A673 (cell line): ENCODE results near the gene SCUBE1. TPM values are rescaled to one million over a fixed set of nuclear protein-coding genes. Genes with fewer than 3 reads are reported as not detected.

Experiments
- BruUV-seq: library from RNA; stranded (reverse); fragments of 400-500 nt; replicated peaks from 2 replicates; lab custom pipeline; 2021; lab: Mats Ljungman, UMichigan
- CTCF ChIA-PET: fragments of 300-600 bp; sonication (Branson Sonifier 250); formaldehyde crosslinking; loops from one replicate; lab custom pipeline; 2022; ENCODE audit warnings: antibody characterized with exemption; lab: Charles Lee
- POLR2A ChIA-PET: fragments of 300-600 bp; sonication (Branson Sonifier 250); formaldehyde crosslinking; loops from one replicate; lab custom pipeline; 2022; ENCODE audit warnings: antibody characterized with exemption; ENCODE audit not compliant: low non-redundant PET; lab: Charles Lee
- DNase-seq: peaks from one replicate; pipeline ENCODE4 v3.0.0-alpha.2; 2015; ENCODE audit warnings: low spot score
- H3K27ac ChIP-seq: fragments of 200-600 bp; sonication (generic); 2 replicates; pipeline ENCODE4 v1.5.1; 2016; ENCODE audit warnings: mixed run types, low read depth, mild to moderate bottlenecking, mixed read lengths, antibody characterized with exemption, low read length; ENCODE audit not compliant: poor library complexity, severe bottlenecking
- H3K27me3 ChIP-seq: fragments of 200-600 bp; sonication (generic); replicated peaks from 2 replicates; pipeline ENCODE4 v1.6.1; 2017; ENCODE audit warnings: mixed run types, low read depth, mild to moderate bottlenecking, mixed read lengths, antibody characterized with exemption, low read length; ENCODE audit not compliant: insufficient read depth, poor library complexity
- H3K36me3 ChIP-seq: fragments of 200-600 bp; sonication (generic); 2 replicates; pipeline ENCODE4 v1.6.1; 2016; ENCODE audit warnings: mixed run types, mild to moderate bottlenecking, mixed read lengths, antibody characterized with exemption, low read length; ENCODE audit not compliant: insufficient read depth, poor library complexity, severe bottlenecking
- H3K4me1 ChIP-seq: fragments of 200-600 bp; sonication (generic); 2 replicates; pipeline ENCODE4 v1.6.1; 2017; ENCODE audit warnings: mixed run types, mild to moderate bottlenecking, mixed read lengths, antibody characterized with exemption, low read length; ENCODE audit not compliant: insufficient read depth, poor library complexity, severe bottlenecking
- H3K4me3 ChIP-seq: fragments of 200-600 bp; sonication (generic); 2 replicates; pipeline ENCODE4 v1.5.1; 2016; ENCODE audit warnings: low read depth, mixed run types, mild to moderate bottlenecking, mixed read lengths, low read length; ENCODE audit not compliant: poor library complexity, severe bottlenecking
- H3K9me3 ChIP-seq: fragments of 200-600 bp; sonication (generic); 2 replicates; pipeline ENCODE4 v1.6.1; 2016; ENCODE audit warnings: mixed run types, low read depth, mild to moderate bottlenecking, mixed read lengths, antibody characterized with exemption, low read length; ENCODE audit not compliant: poor library complexity, severe bottlenecking
- EZH2 ChIP-seq: fragments of 200-600 bp; sonication (generic); IDR thresholded peaks from 2 replicates; pipeline ENCODE4 v1.6.1; 2017; ENCODE audit warnings: borderline replicate concordance, low read depth, mild to moderate bottlenecking, mixed read lengths, antibody characterized with exemption, low read length; ENCODE audit not compliant: poor library complexity, severe bottlenecking
- intact Hi-C: fragments of 100-400 bp; cut with micrococcal nuclease; formaldehyde crosslinking; loops from one replicate; pipeline ENCODE4 v1.10.0; 2022; ENCODE audit not compliant: unreplicated experiment
- total RNA-seq: library from RNA; stranded (reverse); gene quantifications from 2 replicates; pipeline ENCODE4 v1.2.3, GENCODE V29; 2021
- TF ChIP-seq, protein P1 (sequence below): fragments of 300-800, 200-600 bp; sonication (generic); conservative IDR thresholded peaks from 2 replicates; pipeline ENCODE4 v1.5.1; 2017; ENCODE audit warnings: low read depth, mild to moderate bottlenecking, antibody characterized with exemption, low read length, moderate library complexity, mixed read lengths

Gene SCUBE1
- total RNA-seq, 1 experiment from 2014 or later, result 0.24 TPM

DNA sequence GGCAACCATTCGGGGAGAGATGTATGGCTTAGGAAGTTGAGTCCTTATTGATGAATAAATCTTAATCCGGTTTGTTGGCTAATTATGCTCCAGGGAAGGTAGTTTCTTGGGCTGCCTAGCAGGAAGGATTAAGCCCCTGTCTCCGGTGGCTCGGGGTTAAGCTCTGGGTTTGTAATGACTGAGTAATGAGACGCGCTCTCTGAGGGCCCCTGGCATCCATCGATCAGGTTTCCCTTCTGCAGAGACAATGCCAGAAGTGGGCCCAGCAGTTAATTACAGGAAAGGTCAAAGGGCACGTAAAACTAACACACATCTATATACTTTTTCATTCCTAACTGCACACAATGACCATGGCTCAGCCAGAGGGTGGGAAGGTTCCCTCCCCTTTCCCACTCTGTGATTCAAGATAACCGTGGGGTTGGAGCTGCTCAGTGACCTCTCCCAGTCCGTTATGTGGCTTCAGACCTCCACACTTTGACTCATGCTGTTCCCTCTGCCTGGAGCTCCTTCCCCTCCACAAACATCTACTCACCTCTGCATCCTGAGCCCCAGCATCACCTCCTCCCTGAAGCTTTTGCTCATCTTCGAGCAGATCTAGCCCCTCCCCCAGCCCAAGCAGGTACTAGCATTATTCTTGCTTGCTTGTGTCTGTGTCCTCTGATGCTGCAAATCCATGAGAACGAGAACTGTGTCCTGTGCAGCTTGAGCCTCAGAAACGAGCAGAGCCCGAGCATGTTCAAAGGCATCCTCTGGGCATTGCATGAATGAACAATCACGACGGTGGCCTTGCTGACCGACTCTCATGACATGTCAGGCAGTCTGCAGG, 16.6 kb downstream of the SCUBE1 start:
- no peaks in the 10 kb centered on the region for H3K27me3 ChIP-seq
- peak; percentile 59 for DNase-seq
- H3K4me3 ChIP-seq, result no peak overlapping the region
- intact Hi-C loops, result no loop called here
- CTCF ChIA-PET, result no interaction called here
- H3K4me1 ChIP-seq, result peaks cover 40% of the 10 kb centered on the region
- H3K36me3 ChIP-seq, result no peaks in the 10 kb centered on the region
- no peak overlapping the region for H3K27ac ChIP-seq
- TF ChIP-seq, protein P1, sequence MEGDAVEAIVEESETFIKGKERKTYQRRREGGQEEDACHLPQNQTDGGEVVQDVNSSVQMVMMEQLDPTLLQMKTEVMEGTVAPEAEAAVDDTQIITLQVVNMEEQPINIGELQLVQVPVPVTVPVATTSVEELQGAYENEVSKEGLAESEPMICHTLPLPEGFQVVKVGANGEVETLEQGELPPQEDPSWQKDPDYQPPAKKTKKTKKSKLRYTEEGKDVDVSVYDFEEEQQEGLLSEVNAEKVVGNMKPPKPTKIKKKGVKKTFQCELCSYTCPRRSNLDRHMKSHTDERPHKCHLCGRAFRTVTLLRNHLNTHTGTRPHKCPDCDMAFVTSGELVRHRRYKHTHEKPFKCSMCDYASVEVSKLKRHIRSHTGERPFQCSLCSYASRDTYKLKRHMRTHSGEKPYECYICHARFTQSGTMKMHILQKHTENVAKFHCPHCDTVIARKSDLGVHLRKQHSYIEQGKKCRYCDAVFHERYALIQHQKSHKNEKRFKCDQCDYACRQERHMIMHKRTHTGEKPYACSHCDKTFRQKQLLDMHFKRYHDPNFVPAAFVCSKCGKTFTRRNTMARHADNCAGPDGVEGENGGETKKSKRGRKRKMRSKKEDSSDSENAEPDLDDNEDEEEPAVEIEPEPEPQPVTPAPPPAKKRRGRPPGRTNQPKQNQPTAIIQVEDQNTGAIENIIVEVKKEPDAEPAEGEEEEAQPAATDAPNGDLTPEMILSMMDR, result no peak
- TF ChIP-seq EZH2, result no peak
- H3K9me3 ChIP-seq, result no peaks in the 10 kb centered on the region
- POLR2A ChIA-PET, result no interaction called here
- BruUV-seq, result no TSS peak

DNA sequence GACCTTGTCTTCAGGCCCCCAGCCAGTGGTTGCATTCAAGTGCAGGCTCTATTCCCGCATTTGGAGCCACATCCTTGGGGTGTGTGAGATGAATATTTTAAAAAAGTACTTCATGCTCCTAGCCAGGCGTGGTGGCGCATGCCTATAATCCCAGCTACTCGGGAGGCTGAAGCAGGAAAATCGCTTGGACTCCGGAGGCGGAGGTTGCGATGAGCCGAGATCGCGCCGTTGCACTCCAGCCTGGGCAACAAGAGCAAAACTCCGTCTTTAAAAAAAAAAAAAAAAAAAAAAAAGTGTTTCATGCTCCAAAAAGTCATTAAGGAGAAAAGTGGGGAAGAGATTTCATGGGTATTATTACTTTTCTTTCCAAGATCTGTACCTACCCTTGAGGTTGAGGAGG, 18.0 kb downstream of the SCUBE1 start:
- Histone ChIP-seq H3K27me3 (no peaks in the 10 kb centered on the region), H3K36me3 (no peaks in the 10 kb centered on the region), H3K9me3 (no peaks in the 10 kb centered on the region), H3K27ac (no peak overlapping the region), H3K4me1 (peaks cover 35% of the 10 kb centered on the region), H3K4me3 (no peak overlapping the region)
- no peak for DNase-seq
- TF ChIP-seq, protein P1, result no peak
- TF ChIP-seq EZH2, result no peak
- BruUV-seq, result no TSS peak
- ChIA-PET CTCF (no interaction called here), POLR2A (no interaction called here)
- intact Hi-C loops, result no loop called here

DNA sequence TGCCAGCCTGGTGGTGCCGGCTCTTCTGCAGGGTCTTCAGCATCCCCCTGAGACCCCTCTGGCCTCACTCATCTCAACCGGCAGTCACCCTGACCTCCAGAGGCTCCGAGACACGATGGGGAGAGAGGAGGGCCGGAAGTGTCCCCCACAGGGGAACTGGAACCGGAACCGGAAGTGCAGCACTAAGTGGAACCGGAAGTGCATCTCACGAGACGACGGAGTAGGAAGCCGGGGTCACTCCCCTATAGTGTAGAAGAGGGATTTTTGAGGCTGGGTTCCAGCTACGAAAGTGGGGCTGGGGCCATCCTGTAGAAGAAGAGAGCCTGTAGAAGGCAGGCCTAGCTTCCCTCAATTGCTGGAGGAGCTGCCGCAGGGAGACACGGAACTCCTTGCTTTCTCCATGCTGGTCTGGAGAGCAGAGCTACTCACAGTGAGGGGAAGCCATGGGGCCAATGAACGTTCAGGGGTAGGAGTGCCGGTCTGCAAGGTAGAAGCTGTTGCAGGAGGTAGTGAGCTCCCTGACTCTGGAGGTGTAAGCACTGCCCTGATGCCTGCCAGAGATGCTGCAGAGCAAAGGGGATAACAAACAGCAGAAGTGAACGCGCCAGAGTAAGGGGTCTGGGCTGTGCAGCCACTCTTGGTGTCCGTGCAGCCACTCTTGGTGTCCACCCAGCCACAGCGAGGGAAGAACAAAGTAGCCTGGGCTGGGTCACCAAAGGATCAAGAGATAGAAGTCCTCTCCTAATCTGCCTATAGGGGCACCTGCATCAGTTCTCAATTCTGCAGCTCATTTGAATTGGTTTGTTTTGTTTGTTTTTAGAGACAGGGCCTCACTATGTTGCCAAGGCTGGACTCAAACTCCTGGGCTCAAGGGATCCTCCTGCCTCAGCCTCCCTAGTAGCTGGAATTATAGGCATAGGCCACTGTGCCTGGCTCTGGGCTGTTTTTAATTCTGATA, 21.9 kb downstream of the SCUBE1 start:
- Histone ChIP-seq H3K4me1 (peaks cover 16% of the 10 kb centered on the region), H3K4me3 (no peak overlapping the region), H3K36me3 (no peaks in the 10 kb centered on the region), H3K27me3 (no peaks in the 10 kb centered on the region), H3K9me3 (no peaks in the 10 kb centered on the region), H3K27ac (no peak overlapping the region)
- CTCF ChIA-PET, result no interaction called here
- intact Hi-C loops, result no loop called here
- POLR2A ChIA-PET, result no interaction called here
- peak; percentile 71 for DNase-seq
- TF ChIP-seq EZH2, result no peak
- TF ChIP-seq, protein P1, result no peak
- no TSS peak for BruUV-seq
